ENCODE measurements around the gene CDKL5. TPM values are rescaled to one million over a fixed set of nuclear protein-coding genes. Genes with fewer than 3 reads are reported as not detected.

The CDKL5 gene
- total RNA-seq, 1 experiment from 2014 or later, result 1.2 TPM

GRCh38 chrX:18682979-18683387 is 257.6 kb downstream of the CDKL5 start:
- CTCF ChIA-PET, result no interaction called here
- no peaks in the 10 kb centered on the region for H3K9me3 ChIP-seq (ENCODE audit: control insufficient read depth, insufficient read depth, low read depth, low read length)
- no peaks in the 10 kb centered on the region for H3K4me1 ChIP-seq (ENCODE audit: control insufficient read depth, insufficient read depth, low read length)
- POLR2A ChIA-PET, result no interaction called here
- in situ Hi-C loops (cut with HindIII; ENCODE audit: low pct_unique_long_range_greater_than_20kb, low sequenced_read_pairs), result no loop called here
- intact Hi-C loops (cut with micrococcal nuclease; ENCODE audit: unreplicated experiment), result no loop called here
- BruUV-seq (replicated peaks), result no TSS peak
- no peaks in the 10 kb centered on the region for H3K27me3 ChIP-seq (ENCODE audit: control insufficient read depth, insufficient read depth, low read length)
- TF ChIP-seq SIN3A (IDR thresholded peaks at IDR 0.05; ENCODE audit: borderline replicate concordance, insufficient read depth, low read depth, low read length) (no peak), CTCF (IDR thresholded peaks at IDR 0.05) (no peak), TCF7L2 (IDR thresholded peaks at IDR 0.05; ENCODE audit: low read depth, low read length) (no peak), POLR2AphosphoS5 (IDR thresholded peaks at IDR 0.05; ENCODE audit: low read depth, low read length) (no peak), REST (IDR thresholded peaks at IDR 0.05; ENCODE audit: insufficient read depth in 1 of 2, low read depth in 2 of 2, low read length in 1 of 2) (no peak)
- no peak overlapping the region for H3K27ac ChIP-seq (ENCODE audit: low read length)
- DNase-seq (ENCODE audit: low read depth, low spot score) (no peak), ATAC-seq (no peak)
- H3K4me3 ChIP-seq (ENCODE audit: low read depth in 2 of 2, low read length in 2 of 2), result no peak overlapping the region
- no peaks in the 10 kb centered on the region for H3K36me3 ChIP-seq (ENCODE audit: control insufficient read depth, insufficient read depth, low read length)

GRCh38 chrX:18687856-18688495 is 262.6 kb downstream of the CDKL5 start:
- intact Hi-C loops (cut with micrococcal nuclease; ENCODE audit: unreplicated experiment), result no loop called here
- no peaks in the 10 kb centered on the region for H3K4me1 ChIP-seq (ENCODE audit: control insufficient read depth, insufficient read depth, low read length)
- TF ChIP-seq REST (IDR thresholded peaks at IDR 0.05; ENCODE audit: insufficient read depth in 1 of 2, low read depth in 2 of 2, low read length in 1 of 2), result no peak
- TF ChIP-seq POLR2AphosphoS5 (IDR thresholded peaks at IDR 0.05; ENCODE audit: low read depth, low read length), result no peak
- no peak for TF ChIP-seq CTCF (IDR thresholded peaks at IDR 0.05)
- TF ChIP-seq SIN3A (IDR thresholded peaks at IDR 0.05; ENCODE audit: borderline replicate concordance, insufficient read depth, low read depth, low read length), result no peak
- TF ChIP-seq TCF7L2 (IDR thresholded peaks at IDR 0.05; ENCODE audit: low read depth, low read length), result no peak
- H3K9me3 ChIP-seq (ENCODE audit: control insufficient read depth, insufficient read depth, low read depth, low read length), result no peaks in the 10 kb centered on the region
- no peak overlapping the region for H3K4me3 ChIP-seq (ENCODE audit: low read depth in 2 of 2, low read length in 2 of 2)
- POLR2A ChIA-PET, result no interaction called here
- in situ Hi-C loops (cut with HindIII; ENCODE audit: low pct_unique_long_range_greater_than_20kb, low sequenced_read_pairs), result no loop called here
- CTCF ChIA-PET, result interaction anchor here (0.6 kb wide), 1 partner anchor 25 kb away, joined by 7 read pairs; no protein-coding TSS in a partner anchor
- H3K36me3 ChIP-seq (ENCODE audit: control insufficient read depth, insufficient read depth, low read length), result no peaks in the 10 kb centered on the region
- DNase-seq (ENCODE audit: low read depth, low spot score) (no peak), ATAC-seq (no peak)
- H3K27ac ChIP-seq (ENCODE audit: low read length), result no peak overlapping the region
- no peaks in the 10 kb centered on the region for H3K27me3 ChIP-seq (ENCODE audit: control insufficient read depth, insufficient read depth, low read length)
- no TSS peak for BruUV-seq (replicated peaks)

Data from Panc1 (cell line).